Skeletal muscle satellite cell (primary cell): ENCODE measurements around the gene HYAL1.
A peak's percentile ranks its signal among the peaks of the same experiment; 100 is the strongest.
"Not testable (repeated sequence)": the region's sequence is repeated elsewhere in the genome, so short reads cannot be mapped to it uniquely, and the experiment has no call there.

Source experiments
- H3K27me3 ChIP-seq: 2 replicates; pipeline ENCODE4 v1.7.0; 2013; ENCODE audit warnings: low read length; ENCODE audit not compliant: control insufficient read depth, insufficient read depth
- H3K36me3 ChIP-seq: 2 replicates; pipeline ENCODE4 v1.7.0; 2013; ENCODE audit warnings: mild to moderate bottlenecking, control low read depth, low read length; ENCODE audit not compliant: insufficient read depth
- H3K4me1 ChIP-seq: 2 replicates; pipeline ENCODE4 v1.7.0; 2013; ENCODE audit warnings: low read length; ENCODE audit not compliant: control insufficient read depth, insufficient read depth
- H3K4me2 ChIP-seq: 2 replicates; pipeline ENCODE4 v1.7.0; 2013; ENCODE audit warnings: mild to moderate bottlenecking, low read length
- H3K4me3 ChIP-seq: 2 replicates; pipeline ENCODE4 v1.7.0; 2013; ENCODE audit warnings: low read length
- H3K9ac ChIP-seq: 2 replicates; pipeline ENCODE4 v1.7.0; 2013; ENCODE audit warnings: mild to moderate bottlenecking, low read depth, low read length, moderate library complexity
- H3K9me3 ChIP-seq: replicated peaks from 2 replicates; pipeline ENCODE4 v1.7.0; 2013; ENCODE audit warnings: mild to moderate bottlenecking, control low read depth, low read length

The HYAL1 gene

DNA sequence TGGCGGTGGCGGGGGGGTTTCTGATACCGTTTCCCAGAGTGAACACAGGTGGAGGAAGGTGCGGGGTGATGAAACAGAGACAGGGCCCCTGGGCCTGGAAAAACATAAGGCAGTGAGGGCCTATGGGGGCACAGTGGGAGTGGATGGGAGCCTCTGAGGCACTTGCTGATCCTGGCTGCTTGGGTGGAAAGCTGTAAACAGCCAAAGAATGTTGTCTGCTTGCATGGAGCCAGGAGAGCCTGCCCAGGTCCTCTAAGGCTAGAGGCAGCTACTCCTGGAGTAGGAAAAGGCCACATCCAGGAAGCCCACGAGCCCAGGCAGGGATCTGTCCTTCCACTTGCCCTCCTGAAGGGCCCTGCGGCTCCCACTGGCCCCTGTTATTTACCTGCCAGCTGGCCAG lies 37.4 kb downstream of the HYAL1 start:
- Histone ChIP-seq H3K36me3 (no peaks in the 10 kb centered on the region), H3K4me3 (no peak overlapping the region), H3K4me2 (no peak overlapping the region), H3K27me3 (no peaks in the 10 kb centered on the region), H3K9ac (no peak overlapping the region), H3K9me3 (no peaks in the 10 kb centered on the region), H3K4me1 (peaks cover 71% of the 10 kb centered on the region)

DNA sequence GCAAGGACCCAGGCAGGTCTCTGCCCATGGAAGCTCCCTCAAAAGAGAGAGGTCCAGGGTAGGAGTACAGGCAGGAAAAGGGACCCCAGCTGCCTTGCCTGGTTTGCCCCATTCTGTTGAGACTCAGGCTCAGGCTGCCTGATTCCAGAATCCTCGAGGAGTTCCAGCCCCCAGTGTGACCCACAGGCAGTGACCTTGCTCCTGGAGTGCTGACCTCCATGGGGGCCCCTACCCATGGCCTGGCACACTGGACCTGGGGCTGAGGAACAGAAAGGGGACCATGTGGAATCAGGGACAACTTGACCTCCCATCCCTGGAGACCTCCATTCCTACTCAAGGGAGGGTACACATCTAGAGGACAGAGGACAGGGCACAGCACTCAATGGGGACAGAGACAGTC lies 37.8 kb downstream of the HYAL1 start:
- H3K36me3 ChIP-seq: no peaks in the 10 kb centered on the region
- peaks cover 72% of the 10 kb centered on the region for H3K4me1 ChIP-seq
- H3K27me3 ChIP-seq: no peaks in the 10 kb centered on the region
- no peak overlapping the region for H3K4me3 ChIP-seq
- no peaks in the 10 kb centered on the region for H3K9me3 ChIP-seq
- H3K9ac ChIP-seq: peak overlapping the region; percentile 44
- no peak overlapping the region for H3K4me2 ChIP-seq

DNA sequence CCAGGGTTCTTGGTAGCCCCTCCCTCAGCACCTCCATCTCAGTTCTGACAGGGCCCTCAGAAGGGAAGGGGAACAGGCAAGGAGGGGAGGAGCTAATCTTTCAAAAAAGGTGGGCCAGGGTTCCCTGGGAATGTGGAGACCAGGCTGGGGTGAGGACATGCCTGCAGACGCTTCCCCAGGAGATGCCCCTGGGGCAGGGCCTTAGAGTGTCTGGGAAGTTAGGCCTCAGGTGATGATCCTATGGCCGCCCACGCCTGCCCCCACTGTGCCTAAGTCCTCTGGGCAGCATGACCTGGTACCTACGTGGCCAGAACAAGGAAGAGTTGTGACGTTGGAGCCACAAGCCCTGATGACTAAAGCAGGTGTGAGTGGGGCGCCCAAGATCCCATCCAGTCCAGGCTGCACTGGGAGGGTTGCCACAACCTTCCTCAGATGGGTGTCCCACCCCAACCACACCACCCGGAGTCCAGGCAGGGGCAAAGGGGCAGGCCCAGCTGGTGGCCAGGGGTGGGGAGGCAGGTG lies 38.3 kb downstream of the HYAL1 start:
- no peak overlapping the region for H3K4me3 ChIP-seq

DNA sequence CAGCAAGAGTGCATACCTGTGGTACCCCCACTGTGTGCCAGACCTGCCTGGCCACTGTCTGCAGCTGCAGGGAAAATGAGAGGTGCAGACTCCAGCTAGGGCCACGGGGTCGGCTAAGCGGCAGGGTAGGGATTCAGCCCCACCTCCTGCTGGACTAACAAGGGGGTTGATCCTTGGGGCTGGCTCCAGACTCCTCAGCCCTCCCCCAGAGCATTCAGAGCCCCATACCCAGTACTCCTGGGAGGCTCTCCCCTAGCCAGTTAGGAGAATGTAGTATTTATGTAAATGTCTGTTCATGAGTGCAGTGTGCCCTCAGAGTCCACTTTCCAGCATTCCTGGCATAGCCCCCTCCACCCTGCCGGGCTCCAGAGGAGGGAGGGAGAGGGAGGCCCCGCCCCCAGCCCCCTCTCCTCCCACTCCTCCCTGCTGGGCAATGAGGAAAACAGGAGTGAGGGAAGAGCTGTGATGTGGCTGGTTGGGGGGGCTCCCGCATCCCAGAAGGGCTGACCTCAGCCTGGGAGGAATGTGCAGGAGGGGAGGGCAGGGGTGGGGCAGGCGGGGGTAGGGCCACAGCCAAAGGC lies 38.9 kb downstream of the HYAL1 start:
- H3K9me3 ChIP-seq: no peaks in the 10 kb centered on the region
- H3K4me2 ChIP-seq: peak overlapping the region; percentile 60
- H3K27me3 ChIP-seq: no peaks in the 10 kb centered on the region
- H3K4me1 ChIP-seq: peaks cover 69% of the 10 kb centered on the region
- peaks cover 3% of the 10 kb centered on the region for H3K36me3 ChIP-seq
- no peak overlapping the region for H3K4me3 ChIP-seq
- peak overlapping the region; percentile 44 for H3K9ac ChIP-seq

More for the DNA sequence above, 38.3 kb downstream of the HYAL1 start:
- Histone ChIP-seq H3K9me3 (no peaks in the 10 kb centered on the region), H3K4me2 (peak overlapping the region; percentile 21), H3K4me1 (peaks cover 71% of the 10 kb centered on the region), H3K36me3 (no peaks in the 10 kb centered on the region), H3K9ac (peak overlapping the region; percentile 44), H3K27me3 (no peaks in the 10 kb centered on the region)

DNA sequence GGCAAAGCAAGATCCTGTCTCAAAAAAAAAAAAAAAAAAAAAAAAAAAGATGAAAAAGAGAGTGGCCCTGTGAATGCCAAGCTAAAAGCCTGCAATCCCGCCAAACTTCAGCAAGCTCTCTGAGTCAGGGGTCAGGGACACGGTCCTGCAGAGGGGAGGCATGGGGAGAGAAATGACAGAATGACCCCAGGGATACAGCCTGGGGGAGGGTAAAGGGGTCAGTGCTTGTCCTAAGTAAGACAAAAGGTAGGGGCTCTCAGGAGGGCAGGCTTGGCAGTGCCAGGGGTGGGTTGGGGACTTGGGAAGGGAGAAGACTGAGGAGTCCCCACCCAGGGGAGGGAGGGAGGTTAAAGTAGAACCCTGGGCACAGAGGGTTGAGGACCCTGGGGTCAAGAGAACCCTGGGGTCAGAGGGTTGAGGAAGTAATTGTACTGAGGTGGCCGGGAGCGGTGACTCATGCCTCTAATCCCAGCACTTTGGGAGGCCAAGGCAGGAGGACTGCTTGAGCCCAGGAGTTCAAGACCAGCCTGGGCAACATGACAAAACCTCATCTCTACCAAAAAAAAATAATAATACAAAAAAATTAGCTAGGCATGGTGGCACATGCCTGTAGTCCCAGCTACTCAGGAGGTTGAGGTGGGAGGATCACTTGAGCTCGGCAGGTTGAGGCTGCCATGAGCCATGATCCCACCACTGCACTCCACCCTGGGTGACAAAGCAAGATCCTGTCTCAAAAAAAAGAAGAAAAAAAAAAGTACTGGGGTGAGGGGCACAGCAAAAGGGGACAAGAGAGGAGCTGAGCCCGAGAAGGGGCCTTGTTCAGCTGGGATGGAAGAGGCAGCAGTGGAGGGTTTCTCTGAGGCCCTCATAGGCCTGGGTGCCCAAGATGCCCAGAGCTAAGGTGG lies 39.6 kb downstream of the HYAL1 start:
- Histone ChIP-seq H3K9ac (peak overlapping the region; percentile 10), H3K36me3 (peaks cover 10% of the 10 kb centered on the region), H3K27me3 (no peaks in the 10 kb centered on the region), H3K4me2 (peak overlapping the region; percentile 60), H3K4me1 (peaks cover 65% of the 10 kb centered on the region), H3K9me3 (no peaks in the 10 kb centered on the region), H3K4me3 (no peak overlapping the region)

DNA sequence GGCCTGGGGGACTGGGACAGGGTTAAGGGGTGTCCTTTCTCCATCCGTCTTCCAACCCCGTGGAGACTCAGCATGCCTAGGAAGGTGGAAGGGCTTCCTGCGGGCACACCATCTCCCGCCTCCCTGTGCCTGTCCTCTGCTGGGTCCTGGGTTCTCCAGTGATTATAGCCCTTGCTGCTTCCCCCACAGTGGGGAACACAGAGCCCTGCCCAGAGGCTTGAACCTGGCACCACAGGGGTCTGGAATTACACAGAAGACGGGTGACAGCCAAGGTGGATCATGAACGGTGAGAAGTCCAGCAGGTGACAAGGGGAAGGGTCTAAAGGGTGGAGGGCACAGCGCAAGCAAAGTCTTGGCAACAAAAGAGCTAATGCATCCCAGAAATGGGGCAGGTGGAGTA lies 40.6 kb downstream of the HYAL1 start:
- no peaks in the 10 kb centered on the region for H3K27me3 ChIP-seq
- no peak overlapping the region for H3K4me3 ChIP-seq
- H3K9ac ChIP-seq: no peak overlapping the region
- H3K9me3 ChIP-seq: no peaks in the 10 kb centered on the region
- peaks cover 58% of the 10 kb centered on the region for H3K4me1 ChIP-seq
- no peak overlapping the region for H3K4me2 ChIP-seq
- H3K36me3 ChIP-seq: peaks cover 20% of the 10 kb centered on the region

DNA sequence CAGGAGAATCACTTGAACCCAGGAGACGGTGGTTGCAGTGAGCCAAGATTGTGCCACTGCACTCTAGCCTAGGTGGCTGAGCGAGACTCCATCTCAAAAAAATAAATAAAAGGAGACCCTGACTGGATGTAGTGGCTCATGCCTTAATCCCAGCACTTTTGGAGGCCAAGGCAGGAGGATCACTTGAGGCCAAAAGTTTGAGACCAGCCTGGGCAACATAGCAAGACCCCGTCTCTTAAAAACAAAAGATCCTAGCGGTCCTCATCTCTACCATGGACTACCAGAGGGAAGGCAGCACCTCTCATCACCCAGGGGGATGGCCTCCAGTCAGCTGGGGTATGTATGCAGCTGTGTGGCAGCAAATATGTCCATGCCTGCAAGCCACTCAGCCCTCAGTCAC lies 41.2 kb downstream of the HYAL1 start:
- H3K4me3 ChIP-seq, H3K9ac ChIP-seq, H3K4me2 ChIP-seq, H3K9me3 ChIP-seq, H3K27me3 ChIP-seq: not testable (repeated sequence)
- Histone ChIP-seq H3K36me3 (peaks cover 24% of the 10 kb centered on the region), H3K4me1 (peaks cover 53% of the 10 kb centered on the region)

DNA sequence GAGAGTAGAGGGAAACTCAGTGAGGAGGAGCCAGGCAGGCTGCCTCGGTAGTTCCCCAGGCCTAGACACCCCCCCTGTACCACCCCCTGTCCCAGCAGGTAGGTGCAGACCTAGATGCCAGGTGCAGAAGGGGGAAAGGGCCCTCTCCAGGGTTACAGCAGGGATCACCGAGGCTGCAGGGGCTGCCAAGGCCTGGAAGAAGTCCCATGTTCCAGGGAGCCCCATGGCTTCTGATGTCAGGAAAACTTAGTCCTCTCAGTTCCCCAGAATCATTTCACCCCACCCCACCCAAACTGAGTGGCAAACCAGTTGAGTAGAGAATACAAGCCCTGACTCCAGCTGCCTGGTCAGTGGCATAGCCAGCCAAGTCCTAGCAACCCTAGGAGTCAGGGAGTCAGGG lies 41.9 kb downstream of the HYAL1 start:
- Histone ChIP-seq H3K4me2 (peak overlapping the region; percentile 82), H3K4me1 (peaks cover 48% of the 10 kb centered on the region), H3K27me3 (no peaks in the 10 kb centered on the region), H3K4me3 (no peak overlapping the region), H3K36me3 (peaks cover 31% of the 10 kb centered on the region), H3K9me3 (no peaks in the 10 kb centered on the region), H3K9ac (peak overlapping the region; percentile 90)

DNA sequence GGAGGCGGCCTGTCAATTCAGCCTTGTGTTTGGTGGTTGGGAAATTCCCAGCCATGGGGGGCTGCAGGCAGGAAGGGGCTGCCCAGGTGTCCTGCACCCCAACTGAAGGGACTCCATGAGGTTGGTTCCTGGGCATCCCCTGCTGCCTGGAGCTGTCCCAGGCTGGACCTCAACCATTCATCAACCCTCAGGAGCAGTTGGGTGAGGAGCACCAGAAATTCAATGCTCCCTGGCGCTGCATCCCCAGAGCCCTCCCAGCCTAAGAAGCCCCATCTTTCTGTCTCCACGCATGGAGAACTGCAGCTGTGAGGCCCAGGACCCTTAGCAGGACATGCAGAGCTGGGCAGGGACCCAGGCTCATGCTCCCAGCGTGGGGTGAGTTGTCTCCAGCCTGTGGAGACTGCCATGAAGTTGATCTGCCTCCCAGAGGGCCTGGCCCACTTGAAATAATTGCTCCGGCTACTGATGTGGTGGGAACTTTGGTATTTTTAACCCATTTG lies 42.4 kb downstream of the HYAL1 start:
- peaks cover 48% of the 10 kb centered on the region for H3K4me1 ChIP-seq
- H3K4me3 ChIP-seq: peak overlapping the region; percentile 65
- H3K36me3 ChIP-seq: peaks cover 36% of the 10 kb centered on the region
- H3K9me3 ChIP-seq: no peaks in the 10 kb centered on the region
- H3K4me2 ChIP-seq: peak overlapping the region; percentile 82
- H3K27me3 ChIP-seq: no peaks in the 10 kb centered on the region
- peak overlapping the region; percentile 90 for H3K9ac ChIP-seq

DNA sequence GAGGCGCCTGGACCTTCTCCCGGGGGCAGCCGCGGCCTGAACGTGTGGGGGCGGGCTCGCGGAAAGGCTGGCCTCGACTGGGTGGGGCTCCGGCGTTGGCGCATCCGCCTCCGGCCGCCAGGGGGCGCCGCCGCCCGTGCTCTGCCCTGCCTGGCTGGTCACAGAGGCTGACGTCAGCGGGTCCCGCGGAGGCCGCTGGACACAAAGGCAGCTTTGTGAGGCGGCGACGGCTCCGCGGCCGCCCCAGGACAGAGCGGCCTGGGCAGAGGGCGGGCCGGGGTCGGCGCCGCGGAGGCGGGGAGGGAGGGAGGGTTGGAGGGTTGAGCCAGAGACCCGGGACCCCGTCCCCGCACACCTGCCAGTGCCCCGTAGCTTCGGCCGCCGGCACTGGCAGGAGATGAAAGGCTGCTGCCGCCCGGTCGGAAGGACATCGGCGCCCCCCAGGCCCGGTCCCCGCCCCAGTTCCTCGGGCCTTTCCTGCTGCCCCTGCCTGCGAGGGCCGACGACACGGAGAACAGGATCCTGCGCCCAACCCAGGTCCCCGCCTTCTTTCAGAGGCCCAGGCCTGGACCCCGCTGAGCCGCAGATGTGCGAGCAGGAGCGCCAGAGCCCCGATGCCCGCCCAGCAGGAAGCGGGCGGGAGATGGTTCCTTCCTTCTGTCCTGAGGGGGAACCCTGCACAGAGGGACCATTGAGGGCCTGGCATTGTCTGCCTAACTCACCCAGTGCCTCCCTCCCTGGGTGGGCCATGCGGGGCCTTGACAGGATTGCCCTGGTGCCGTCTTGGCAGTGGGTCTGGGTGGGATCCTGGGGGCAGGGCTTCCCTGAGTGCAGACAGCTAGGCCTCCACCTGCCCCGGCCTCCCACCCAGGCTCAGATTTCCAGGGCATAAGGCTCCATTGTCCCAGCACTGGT lies 43.1 kb downstream of the HYAL1 start:
- Histone ChIP-seq H3K27me3 (no peaks in the 10 kb centered on the region), H3K4me1 (peaks cover 46% of the 10 kb centered on the region), H3K4me3 (peak overlapping the region; percentile 65), H3K36me3 (peaks cover 40% of the 10 kb centered on the region), H3K4me2 (peak overlapping the region; percentile 82), H3K9ac (peak overlapping the region; percentile 90), H3K9me3 (no peaks in the 10 kb centered on the region)
